ENCODE data around the gene ANKRD44.

- TF ChIP-seq CTCF (IDR thresholded peaks at IDR 0.05) = no peak
- no peak for TF ChIP-seq POLR2A (IDR thresholded peaks at IDR 0.05)
- TF ChIP-seq POLR2AphosphoS5 (IDR thresholded peaks at IDR 0.05) = no peak
These were observed 172.1 kb downstream of the ANKRD44 start for GRCh38 chr2:197138506-197138905.

All from gastroesophageal sphincter (tissue), 3 donors.